A204.1 (cell line): ENCODE data around the gene RPP25L.
"Not testable (repeated sequence)": the region's sequence is repeated elsewhere in the genome, so short reads cannot be mapped to it uniquely, and the experiment has no call there.

Experiments used
- FAIRE-seq: peaks from 2 replicates; lab custom pipeline; 2012; peaks lifted over from hg19 to GRCh38; lab: Jason Lieb, UNC

RPP25L gene

GRCh38 chr9:34611811-34612787, at the start of gene RPP25L:
RPP25L (minus strand) TSS chr9:34612097; CDS start chr9:34611296, 801 bp downstream.
- FAIRE-seq = no peak

GRCh38 chr9:34659592-34660253, 47.8 kb upstream of the RPP25L start:
- no peak for FAIRE-seq

- no peak for FAIRE-seq
These were observed 46.6 kb upstream of the RPP25L start for GRCh38 chr9:34658461-34658860.

GRCh38 chr9:34656992-34657391, 45.1 kb upstream of the RPP25L start:
- no peak for FAIRE-seq

DNA sequence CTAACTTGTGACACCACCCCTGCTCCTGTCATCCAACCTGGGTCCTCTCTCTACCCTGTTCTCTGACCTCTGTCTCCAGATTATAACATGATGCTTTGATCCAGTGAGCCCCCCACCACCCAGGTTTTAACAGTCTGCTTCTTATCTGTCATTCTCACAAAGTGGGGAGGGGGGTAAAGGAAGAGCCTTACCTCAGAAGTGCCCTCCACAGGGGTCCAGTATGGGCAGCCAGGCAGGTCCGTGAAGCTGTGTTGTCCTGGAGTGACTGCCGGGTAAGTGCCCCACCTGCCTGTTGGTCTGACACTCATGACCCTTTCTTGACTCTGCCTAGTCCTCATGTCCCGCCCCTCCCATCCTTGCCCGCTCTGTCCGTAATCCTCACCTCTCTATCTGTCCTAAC, 43.5 kb upstream of the RPP25L start:
- no peak for FAIRE-seq

- FAIRE-seq = no peak
These were observed 42.6 kb upstream of the RPP25L start for GRCh38 chr9:34654323-34655051.

DNA sequence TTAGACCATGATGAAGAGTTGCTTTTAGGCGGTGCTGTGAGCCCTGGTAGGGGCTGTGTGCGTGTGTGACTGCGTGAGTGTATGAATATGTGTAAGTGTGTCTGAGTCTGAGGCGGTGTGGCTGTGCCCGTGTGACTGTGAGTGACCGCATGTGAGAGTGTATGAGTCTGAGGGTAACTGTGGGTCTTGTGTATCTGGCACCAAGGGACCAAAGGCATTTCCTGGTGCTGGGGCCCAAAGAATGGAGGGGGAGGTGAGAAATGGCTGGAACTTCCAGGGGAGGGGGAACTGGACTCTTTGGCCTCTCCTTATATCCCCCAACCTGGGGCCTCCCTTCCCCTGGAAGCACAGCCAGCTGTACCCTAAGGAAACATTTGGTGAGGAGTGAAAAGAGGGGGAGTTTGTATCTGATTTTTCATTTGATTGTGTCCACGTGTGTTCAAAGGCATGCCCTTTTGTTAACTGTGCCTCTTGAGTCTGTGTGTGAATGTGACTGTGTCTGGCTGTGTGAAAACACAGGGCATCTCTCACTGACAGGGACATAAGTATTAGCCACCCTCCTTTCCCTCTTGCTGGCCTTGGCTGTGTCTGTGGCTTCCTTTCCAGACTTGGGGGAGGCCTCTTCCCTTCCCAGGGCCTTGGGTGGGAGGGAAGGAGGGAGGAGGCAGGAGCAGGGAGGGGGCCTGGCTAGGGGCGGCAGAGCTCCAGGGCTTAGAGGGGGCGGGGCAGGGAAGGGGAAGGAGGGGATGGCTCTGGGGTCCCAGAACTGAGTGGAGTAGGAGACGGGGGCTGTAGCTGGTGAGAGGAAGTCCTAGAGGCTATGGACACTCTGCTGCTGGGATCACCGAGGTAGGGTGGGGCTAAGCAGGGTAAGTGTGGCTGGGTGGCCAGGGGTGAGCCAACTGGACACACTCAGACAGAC, 41.5 kb upstream of the RPP25L start:
- no peak for FAIRE-seq

DNA sequence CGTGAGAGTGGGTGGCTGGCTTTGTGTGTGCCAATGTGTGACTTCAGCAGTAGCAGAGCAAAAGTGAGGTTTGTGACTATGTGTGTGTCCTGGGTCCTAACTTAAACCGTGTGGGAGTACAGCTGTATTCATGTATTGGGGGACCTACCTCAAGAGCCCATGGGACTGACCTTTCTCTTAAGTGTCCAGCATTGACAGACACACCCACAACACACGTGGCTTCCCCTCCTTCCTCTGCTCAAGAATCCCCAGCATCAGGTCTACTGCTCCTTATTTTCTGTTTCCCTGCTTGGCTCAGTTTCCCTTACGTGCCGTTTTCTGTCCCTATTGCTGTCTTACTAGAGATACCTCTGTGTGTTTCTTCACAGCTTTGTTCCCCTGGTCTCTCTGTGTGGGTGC, 40.7 kb upstream of the RPP25L start:
- no peak for FAIRE-seq

DNA sequence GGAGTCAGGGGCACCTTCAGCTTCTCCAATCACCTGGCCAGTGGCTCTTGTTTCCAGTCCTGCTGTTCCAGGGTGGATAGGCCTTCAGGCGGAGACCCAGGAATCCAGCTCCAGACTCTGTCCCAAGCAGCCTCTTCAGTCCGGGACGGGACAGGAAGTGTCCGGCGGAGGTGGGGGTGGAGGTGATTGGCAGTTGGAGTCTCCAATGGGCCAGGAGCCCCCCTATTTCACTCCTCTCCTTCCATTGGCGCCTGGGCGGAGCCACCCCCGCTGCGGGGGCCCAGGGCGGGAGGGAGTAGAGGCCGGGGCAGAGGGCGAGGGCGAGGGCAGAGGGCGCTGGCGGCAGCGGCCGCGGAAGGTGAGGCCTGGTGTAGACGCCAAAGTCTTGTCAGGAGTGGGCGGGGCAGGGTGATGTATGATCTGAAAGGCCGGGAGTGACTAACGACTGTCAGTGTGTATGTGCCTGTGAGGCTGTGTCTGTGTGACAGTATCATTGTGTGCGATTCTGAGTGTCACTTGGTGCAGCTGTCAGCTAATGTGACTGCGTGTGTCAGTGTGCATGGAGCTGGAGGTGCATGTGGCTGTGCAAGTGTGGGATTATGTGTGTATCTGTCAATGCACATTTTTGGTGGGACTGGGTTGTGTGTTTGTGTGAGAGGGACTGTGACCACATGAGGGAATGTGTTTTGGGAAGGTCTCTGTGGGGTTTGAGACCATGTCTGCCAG, 40.1 kb upstream of the RPP25L start, which contains the start of gene IL11RA:
IL11RA (plus strand) TSS at position 310 of the 726 bp plus-strand sequence. CDS start 3,033 bp downstream, outside the sequence.
- peak; percentile 63 for FAIRE-seq

GRCh38 chr9:34651321-34651720, 39.4 kb upstream of the RPP25L start:
- no peak for FAIRE-seq

DNA sequence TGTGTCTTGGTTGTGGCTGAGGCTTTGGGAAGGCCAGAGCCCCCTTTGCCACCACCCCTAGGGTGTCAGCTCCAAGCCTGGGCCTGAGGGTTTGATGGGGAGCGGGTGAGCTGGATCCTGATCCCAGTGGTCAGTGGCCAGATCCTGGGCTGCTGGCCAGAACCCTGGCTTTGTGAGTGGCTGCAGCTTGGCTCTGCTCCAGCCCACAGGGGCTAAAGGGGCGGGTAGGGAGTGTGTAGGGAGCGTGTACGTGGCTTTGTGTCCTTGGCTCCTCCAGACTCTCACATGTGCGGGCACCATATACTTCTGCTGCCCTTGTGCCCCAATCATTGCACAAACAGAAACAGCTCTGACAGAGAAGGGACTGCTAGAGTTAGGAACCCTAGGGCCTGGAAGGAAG, 38.9 kb upstream of the RPP25L start:
- no peak for FAIRE-seq

DNA sequence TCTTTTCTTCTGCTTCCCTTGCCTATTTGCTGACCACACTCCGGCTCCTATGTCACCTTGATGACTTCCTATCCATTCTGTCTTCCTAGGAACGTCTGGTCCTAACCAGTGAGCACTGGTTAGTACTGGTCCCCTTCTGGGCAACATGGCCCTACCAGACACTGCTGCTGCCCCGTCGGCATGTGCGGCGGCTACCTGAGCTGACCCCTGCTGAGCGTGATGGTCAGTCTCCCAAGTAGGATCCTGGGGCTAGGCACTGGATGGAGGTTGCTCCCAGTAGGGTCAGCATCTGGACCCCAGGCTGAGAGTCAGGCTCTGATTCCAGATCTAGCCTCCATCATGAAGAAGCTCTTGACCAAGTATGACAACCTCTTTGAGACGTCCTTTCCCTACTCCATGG, 36.8 kb upstream of the RPP25L start:
- no peak for FAIRE-seq

- FAIRE-seq = no peak
These were observed 35.8 kb upstream of the RPP25L start for GRCh38 chr9:34647651-34648050.

DNA sequence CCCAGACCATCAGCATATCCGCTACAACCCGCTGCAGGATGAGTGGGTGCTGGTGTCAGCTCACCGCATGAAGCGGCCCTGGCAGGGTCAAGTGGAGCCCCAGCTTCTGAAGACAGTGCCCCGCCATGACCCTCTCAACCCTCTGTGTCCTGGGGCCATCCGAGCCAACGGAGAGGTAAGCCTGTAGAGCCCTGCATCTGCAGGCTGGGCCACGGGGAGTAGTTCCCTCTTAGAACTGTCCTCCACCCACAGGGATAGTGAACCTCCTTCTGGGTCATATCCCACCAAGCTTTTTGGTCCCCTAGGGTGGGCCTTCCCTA, 35.1 kb upstream of the RPP25L start:
- FAIRE-seq = no peak

GRCh38 chr9:34646211-34647083, 34.5 kb upstream of the RPP25L start, which contains the start of gene GALT:
GALT (plus strand) TSS chr9:34646675; CDS start chr9:34646705, 30 bp downstream.
- FAIRE-seq = no peak

- no peak for FAIRE-seq
These were observed 32.9 kb upstream of the RPP25L start for GRCh38 chr9:34644766-34645314.

- no peak for FAIRE-seq
These were observed 30.8 kb upstream of the RPP25L start for GRCh38 chr9:34642679-34643078.

DNA sequence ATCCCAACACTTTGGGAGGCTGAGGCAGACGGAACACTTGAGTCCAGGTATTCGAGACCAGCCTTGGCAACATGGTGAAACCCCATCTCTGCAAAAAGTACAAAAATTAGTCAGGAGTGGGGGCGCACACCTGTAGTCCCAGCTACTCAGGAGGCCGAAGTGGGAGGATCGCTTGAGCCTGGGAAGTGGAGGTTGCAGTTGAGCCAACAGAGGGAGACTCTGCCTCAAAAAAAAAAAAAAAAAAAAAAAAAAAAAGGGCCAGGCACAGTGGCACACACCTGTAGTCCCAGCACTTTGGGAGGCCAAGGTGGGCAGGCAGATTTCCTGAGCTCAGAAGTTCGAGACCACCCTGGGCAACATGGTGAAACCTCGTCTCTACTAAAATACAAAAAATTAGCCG, 27.4 kb upstream of the RPP25L start:
- FAIRE-seq = not testable (repeated sequence)

- FAIRE-seq = no peak
These were observed 26.2 kb upstream of the RPP25L start for GRCh38 chr9:34638138-34638445.
